H1 (cell line): ENCODE measurements around the gene AKR7A2.

Source experiments
- CTCF ChIP-seq, 3 experiments: IDR thresholded peaks; 1 replicate in 2 of 3; 2 replicates in 1 of 3; pipeline versions ENCODE4 v1.5.1 to v1.6.1; 2011; ENCODE audit warnings: low read length in 3 of 3, mild to moderate bottlenecking in 3 of 3, inconsistent platforms in 2 of 3, low read depth in 1 of 3, moderate library complexity in 1 of 3; ENCODE audit not compliant: insufficient read depth in 1 of 3; ENCODE audit errors: control extremely low read depth in 1 of 3
- EZH2 ChIP-seq: fragments of 200-600 bp; sonication (generic); IDR thresholded peaks from 2 replicates; pipeline ENCODE4 v1.7.1; 2012; ENCODE audit warnings: low read depth, mild to moderate bottlenecking, moderate library complexity, low read length, inconsistent platforms; ENCODE audit not compliant: severe bottlenecking
- SIN3A ChIP-seq, 2 experiments: IDR thresholded peaks in 1 of 2; conservative IDR thresholded peaks in 1 of 2; 2 replicates each; pipeline ENCODE4 v1.6.1; 2011 to 2012; ENCODE audit warnings: low read length in 2 of 2, improper control_type of control experiment in 1 of 2, low read depth in 1 of 2, mild to moderate bottlenecking in 1 of 2

DNA sequence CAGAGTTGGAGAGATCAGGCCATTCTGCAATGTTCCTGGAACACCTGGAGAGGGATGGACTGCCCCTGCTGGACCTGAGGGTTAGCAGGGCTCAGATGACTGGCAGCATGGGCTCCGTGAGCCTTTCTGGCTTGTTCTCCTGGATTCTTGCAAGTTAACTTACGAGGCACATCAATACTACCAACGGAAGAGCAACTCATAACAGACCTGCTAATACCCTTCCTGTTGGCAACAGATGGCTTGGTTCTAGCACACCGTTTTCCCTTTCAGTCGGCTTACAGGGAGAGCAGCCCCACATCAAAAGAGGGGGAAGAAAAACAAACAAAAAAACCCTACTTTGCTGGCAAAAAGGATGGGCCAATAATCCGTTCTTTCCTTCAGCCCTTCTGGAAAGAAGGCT lies 48.1 kb upstream of the AKR7A2 start:
- no peak for TF ChIP-seq SIN3A (conservative IDR thresholded peaks at IDR 0.05 in 1 of 2, IDR thresholded peaks at IDR 0.05 in 1 of 2; ENCODE audit: low read depth in 1 of 2, low read length in 2 of 2)
- no peak for TF ChIP-seq EZH2
- no peak for TF ChIP-seq CTCF (IDR thresholded peaks at IDR 0.05; ENCODE audit: control extremely low read depth in 1 of 3, insufficient read depth in 1 of 3, low read depth in 1 of 3, low read length in 3 of 3)
